K562 treated with DMSO at 1 percent for 24 hours (cell line): Measurements from ENCODE around the gene MINPP1. TPM values are rescaled to one million over a fixed set of nuclear protein-coding genes. Genes with fewer than 3 reads are reported as not detected.

Experiments used
- total RNA-seq: library from RNA; unstranded; fragments of 300-600 nt; gene quantifications from 2 replicates; pipeline ENCODE4 v1.2.3, GENCODE V29; 2022; ENCODE audit warnings: low read depth; ENCODE audit not compliant: insufficient read depth

The MINPP1 gene
- 36.9 and 37.9 TPM in 2 replicates for total RNA-seq

DNA sequence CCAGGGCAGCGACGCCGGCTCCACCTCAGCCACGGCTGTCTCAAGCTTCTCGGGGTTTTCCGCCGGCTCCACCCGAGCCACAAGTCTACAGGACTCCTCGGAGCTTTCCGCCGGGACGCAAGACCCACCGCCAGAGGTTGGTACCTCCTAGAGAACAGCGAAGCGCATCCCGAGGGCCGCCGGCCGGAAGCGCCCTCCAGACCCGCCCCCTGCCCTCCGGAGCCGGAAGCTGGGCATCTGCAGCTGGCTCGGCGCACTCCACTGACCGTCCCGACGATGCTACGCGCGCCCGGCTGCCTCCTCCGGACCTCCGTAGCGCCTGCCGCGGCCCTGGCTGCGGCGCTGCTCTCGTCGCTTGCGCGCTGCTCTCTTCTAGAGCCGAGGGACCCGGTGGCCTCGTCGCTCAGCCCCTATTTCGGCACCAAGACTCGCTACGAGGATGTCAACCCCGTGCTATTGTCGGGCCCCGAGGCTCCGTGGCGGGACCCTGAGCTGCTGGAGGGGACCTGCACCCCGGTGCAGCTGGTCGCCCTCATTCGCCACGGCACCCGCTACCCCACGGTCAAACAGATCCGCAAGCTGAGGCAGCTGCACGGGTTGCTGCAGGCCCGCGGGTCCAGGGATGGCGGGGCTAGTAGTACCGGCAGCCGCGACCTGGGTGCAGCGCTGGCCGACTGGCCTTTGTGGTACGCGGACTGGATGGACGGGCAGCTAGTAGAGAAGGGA, at the start of gene MINPP1:
MINPP1 (plus strand) TSS at position 254 of the 726 bp plus-strand sequence; CDS start at position 277, 23 bp downstream.

Other genes starting within 250 kb of the MINPP1 start
- 12.7 and 12.9 TPM in 2 replicates for gene NUTM2D, start 147.1 kb upstream of the MINPP1 start, total RNA-seq
- gene PAPSS2, start 155.0 kb downstream of the MINPP1 start, total RNA-seq: not detected in 2 replicates